ENCODE results near the gene IPPK.

The IPPK gene

DNA sequence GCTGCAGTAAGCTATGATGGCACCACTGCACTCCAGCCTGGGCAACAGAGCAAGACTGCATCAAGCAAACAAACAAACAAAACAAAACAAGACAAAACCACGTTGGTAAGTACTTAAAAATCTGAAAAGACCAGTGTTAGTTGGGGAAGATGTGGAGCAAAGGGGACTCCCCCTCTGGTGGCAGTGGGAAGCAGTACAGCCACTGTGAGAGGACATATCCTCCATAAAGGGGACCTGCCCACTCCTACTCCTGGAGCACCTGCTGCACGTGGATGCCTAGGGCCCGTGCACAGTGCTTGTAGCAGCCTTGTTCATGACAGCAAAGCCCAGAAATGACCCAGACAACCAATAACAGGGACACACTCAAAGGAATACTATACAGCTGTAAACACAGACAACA, 17.0 kb upstream of the IPPK start:
- TF ChIP-seq, protein P1, sequence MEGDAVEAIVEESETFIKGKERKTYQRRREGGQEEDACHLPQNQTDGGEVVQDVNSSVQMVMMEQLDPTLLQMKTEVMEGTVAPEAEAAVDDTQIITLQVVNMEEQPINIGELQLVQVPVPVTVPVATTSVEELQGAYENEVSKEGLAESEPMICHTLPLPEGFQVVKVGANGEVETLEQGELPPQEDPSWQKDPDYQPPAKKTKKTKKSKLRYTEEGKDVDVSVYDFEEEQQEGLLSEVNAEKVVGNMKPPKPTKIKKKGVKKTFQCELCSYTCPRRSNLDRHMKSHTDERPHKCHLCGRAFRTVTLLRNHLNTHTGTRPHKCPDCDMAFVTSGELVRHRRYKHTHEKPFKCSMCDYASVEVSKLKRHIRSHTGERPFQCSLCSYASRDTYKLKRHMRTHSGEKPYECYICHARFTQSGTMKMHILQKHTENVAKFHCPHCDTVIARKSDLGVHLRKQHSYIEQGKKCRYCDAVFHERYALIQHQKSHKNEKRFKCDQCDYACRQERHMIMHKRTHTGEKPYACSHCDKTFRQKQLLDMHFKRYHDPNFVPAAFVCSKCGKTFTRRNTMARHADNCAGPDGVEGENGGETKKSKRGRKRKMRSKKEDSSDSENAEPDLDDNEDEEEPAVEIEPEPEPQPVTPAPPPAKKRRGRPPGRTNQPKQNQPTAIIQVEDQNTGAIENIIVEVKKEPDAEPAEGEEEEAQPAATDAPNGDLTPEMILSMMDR (conservative IDR thresholded peaks at IDR 0.05): no peak; the same call in 1 of the 2 replicates
- TF ChIP-seq ZFX (IDR thresholded peaks at IDR 0.05): no peak
- no peak overlapping the region for H3K27ac ChIP-seq

DNA sequence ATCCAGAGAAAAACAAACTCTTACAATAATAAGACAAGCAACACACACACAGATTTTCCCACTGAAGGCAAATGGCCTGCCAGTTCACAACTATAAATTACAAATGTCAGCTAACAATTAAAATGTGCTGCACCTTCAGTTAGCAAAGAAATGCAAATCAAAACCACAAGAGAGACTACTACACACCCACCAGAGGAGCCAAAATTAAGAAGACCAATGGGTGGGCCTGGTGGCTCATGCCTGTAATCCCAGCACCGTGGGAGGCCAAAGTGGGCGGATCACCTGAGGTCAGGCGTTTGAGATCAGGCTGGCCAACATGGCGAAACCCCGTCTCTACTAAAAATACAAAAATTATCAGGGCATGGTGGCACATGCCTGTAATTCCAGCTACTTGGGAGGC, 15.1 kb upstream of the IPPK start:
- H3K27ac ChIP-seq: no peak overlapping the region
- TF ChIP-seq, protein P1 (conservative IDR thresholded peaks at IDR 0.05): no peak
- no peak for TF ChIP-seq ZFX (IDR thresholded peaks at IDR 0.05)

DNA sequence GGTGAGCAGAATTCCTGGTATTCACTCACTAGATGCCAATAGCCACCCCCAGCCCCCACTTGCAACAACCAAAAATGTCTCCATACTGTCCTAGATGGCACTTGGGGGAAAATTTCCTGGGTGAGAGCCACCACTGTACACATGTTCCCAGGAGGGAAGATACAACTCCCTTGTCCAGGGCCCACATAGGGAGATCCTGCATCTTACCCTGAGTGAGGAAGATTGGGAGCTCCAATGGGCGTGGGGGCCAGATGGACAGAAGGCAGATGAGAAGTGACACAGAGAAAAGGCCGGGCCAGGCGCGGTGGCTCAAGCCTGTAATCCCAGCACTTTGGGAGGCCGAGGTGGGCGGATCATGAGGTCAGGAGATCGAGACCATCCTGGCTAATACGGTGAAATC, 12.3 kb upstream of the IPPK start:
- no peak overlapping the region for H3K27ac ChIP-seq
- TF ChIP-seq, protein P1 (conservative IDR thresholded peaks at IDR 0.05): no peak
- TF ChIP-seq ZFX (IDR thresholded peaks at IDR 0.05): no peak

DNA sequence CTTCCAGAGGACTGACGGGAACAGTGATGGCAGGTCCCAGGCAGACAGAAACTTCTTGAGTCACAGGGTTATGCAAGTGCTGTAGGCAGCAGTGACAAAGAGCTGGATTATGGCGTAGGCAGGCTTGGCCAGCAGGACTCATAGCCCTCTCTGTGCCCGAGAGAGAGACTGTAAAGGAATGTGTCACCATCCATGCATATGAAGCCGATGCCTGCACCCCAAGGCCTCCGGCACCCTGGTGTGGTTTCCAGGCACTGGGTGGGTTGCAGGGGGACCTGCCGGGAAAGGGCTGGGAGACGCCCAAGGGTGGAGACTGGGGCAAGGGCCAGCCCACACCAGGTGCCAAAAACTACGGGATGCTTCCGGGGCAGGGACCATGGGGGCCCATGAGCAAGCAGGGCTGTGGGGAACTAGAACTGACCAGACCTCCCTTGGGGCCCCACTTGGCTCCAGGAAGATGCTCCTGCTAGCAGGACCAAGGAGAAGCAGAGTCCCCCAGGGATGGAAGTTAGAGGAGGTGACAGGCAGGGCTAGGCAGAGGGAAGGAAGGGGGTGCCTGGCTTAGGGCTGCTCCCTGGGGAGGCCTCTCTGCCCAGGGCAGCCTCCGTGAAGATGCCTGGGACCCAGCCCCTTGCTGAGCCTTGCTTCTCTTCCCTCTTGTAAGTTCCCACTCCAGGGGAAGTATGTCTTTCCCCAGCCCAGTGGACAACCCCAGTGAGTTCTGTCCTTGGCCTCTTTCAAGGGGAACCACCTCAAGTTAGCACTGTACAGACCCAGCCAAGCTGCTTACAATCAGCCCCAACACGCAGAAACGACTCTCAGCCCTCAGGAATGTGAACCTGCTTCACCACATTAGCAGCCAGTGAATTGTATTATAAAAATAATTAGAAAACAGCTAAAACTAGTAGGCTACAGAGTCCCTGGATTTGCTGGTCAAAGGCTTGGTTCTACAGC, 10.5 kb upstream of the IPPK start:
- TF ChIP-seq, protein P1 (conservative IDR thresholded peaks at IDR 0.05): no peak
- TF ChIP-seq ZFX (IDR thresholded peaks at IDR 0.05): no peak
- H3K27ac ChIP-seq: no peak overlapping the region

DNA sequence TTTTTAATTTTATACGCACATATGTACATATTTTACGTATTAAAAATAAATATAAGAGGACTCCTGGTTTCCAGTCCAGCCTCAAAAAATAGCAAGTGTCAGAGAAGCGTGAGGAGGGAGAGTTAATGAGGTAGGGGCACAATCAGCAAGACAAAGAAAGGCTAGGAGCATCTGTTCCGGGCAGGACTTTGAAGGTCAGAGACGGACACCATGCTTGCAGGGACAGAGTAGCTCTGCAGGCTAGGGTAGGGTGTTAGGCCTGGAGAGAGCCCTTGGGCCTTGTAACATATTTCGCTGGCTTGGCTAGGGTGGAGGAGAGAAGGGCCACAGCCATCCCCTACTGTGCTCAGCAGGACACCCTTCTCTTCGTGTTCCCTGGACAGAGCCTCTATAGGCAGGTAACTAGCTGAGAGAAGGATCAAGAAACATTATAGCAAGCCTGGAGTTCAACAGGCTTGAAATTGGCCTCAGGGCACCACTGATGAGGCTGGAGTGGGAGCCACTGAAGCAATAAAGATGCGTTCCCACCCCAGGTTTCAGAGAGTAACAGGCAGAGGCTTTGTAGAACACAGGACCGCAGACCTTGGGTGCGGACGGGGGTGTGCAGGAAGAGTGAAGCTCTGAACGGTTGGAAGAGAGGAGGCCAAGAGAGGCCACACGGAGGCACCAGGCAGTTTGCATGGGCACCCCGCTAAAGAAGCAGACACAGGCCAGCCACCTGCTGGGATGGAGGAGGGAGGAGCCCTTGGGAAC, 9.7 kb upstream of the IPPK start:
- no peak for TF ChIP-seq ZFX (IDR thresholded peaks at IDR 0.05)
- TF ChIP-seq, protein P1 (conservative IDR thresholded peaks at IDR 0.05): no peak
- H3K27ac ChIP-seq: no peak overlapping the region

DNA sequence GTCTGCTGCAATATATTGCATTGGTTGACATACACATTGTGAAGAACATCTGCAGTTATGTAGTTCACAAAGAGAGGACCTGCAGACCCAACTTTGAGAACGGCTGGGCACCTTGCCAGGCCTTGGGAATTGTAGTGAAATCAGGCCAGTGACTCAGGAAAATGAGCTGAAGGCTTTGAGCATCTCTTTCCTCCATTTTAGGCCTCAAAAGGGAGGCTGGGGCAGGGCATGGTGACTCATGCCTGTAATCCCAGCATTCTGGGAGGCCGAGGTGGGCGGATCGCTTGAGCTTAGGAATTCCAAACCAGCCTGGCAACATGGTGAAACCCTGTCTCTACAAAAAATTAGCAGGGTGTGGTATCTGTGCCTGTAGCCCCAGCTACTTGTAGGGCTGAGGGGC, 1.4 kb upstream of the IPPK start:
- peak overlapping the region; percentile 84; the same call in 1 of the 2 replicates for H3K27ac ChIP-seq

More for the DNA sequence above, 1.4 kb upstream of the IPPK start:
- TF ChIP-seq, protein P1 (conservative IDR thresholded peaks at IDR 0.05): no peak
- no peak for TF ChIP-seq ZFX (IDR thresholded peaks at IDR 0.05)
